Suppressor macrophage treated with lipopolysaccharide for 4 hours (primary cell): Measurements from ENCODE around the gene RHBDF1.
"Not testable (repeated sequence)": the region's sequence is repeated elsewhere in the genome, so short reads cannot be mapped to it uniquely, and the experiment has no call there.

Experiments
- DNase-seq: peaks from one replicate; pipeline ENCODE4 v3.0.0-alpha.2; 2020

The RHBDF1 gene

DNA sequence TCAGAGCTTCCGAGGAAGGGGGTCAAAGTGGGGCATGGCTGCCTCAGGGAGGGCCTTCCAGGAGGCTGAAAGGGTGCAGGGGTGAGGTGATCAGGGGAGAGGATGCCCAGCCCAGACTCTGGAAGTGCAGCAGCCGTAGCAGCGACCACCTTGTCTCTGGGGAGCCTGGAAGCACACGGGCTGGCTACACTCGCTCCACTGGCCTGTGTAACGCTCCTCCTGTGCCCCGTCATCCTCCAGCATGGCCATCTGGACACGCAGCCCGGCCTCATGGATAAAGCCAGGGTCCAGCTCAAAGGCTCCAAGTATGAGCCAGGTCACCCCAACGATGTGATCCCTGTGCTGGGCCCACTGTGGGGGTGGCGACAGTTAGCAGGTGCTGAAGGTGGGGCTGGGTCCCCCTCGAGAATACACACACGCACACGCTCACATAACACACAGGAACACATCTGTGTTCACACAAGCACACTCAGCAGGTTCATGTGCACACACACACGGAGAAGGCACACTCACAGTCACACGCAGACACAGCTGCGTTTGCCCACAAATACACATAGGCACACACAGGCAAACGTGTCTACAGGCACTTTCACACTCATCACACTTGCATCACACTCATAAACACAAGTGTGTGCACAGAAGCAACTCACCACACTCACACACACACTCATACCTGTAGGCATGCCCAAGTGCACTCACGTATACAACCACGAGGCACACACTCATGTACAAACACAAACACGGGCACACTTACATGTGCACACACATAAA lies 38.4 kb downstream of the RHBDF1 start:
- no peak for DNase-seq

DNA sequence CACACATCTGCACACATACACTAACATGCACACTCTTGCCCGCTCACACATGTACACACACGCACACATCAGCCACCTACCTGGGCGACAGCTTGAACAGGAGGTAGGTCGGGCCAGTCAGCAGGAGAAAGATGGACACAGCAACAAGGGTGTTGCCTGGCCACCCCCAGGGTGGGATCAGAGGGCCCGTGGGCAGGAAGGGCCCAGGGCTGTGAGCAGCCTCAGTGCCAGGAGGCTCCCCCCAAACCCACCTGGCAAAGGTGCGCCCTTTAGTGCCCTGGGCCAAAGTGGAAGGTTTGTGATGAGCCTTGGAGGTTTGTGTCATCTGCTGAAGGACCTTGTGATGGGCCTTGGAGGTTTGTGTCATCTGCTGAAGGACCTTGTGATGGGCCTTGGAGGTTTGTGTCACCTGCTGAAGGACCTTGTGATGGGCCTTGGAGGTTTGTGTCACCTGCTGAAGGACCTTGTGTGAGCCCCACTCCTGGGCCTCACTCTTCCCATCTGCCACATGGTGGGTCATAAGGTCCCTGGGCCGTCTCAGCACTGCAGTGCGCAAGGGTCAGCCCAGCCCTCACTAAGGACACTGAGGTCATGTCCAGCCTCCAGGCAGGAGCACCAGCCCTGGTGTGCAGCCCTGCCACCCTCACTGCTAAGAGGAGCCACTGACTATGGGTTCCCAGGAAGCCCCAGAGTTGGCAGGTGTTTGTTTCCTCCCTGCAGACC lies 39.1 kb downstream of the RHBDF1 start:
- DNase-seq = not testable (repeated sequence)

DNA sequence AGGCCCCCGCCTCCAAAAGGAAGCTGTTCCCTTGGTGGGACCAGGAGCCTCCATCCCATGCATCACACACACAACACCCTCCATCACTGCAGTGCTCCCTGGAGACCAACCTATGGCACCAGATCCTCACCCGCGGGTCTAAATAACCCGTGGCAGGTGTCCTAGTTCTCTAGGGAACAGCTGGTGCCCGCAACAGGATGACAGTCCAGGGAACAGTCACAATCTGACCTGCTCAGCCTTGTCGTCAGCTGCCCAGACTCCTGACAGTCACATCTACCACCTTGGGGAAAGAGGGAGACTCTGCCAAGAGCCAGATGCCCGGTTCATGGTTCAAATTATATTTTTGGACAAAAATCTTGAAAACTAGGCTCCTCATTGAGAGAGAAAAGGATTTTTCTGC lies 41.8 kb downstream of the RHBDF1 start:
- not testable (repeated sequence) for DNase-seq

DNA sequence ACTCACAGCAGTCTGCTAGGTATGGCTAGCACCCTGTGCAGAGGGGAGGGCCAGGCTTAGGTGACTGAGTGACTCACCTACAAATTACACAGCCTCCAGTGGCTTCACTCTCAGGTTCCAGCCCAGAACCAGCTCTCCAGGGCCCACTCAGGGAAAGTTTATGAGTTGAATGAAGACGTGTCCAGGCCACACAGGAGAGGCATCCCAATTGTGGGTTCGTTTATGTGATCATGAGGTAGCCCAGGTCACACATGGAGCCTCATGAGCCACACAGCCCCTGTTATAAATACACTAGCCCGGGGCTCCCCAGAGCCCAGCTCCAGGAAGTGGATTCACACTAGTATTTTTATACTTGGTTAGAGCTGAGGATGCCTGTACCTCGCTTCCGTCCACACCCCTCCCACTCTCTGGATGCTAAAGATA lies 46.5 kb downstream of the RHBDF1 start:
- not testable (repeated sequence) for DNase-seq

DNA sequence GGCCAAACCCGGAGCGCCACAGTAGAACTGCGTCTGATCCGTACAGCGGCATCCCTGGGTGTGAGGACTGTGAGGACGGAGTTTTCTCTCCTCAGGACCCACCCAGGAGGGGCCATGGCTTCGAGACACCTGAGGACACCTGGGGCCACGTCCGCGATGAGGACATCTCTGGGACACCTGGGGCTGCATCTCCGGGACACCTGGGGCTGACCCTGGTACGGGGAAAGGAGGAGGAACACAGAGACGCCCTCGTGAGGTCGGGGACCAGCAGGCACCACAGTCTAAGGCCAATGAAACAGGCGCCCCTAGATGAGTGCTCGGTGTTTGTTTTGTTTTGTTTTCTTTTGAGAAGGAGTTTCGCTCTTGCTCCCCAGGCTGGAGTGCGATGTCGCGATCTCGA lies 48.3 kb downstream of the RHBDF1 start:
- not testable (repeated sequence) for DNase-seq

DNA sequence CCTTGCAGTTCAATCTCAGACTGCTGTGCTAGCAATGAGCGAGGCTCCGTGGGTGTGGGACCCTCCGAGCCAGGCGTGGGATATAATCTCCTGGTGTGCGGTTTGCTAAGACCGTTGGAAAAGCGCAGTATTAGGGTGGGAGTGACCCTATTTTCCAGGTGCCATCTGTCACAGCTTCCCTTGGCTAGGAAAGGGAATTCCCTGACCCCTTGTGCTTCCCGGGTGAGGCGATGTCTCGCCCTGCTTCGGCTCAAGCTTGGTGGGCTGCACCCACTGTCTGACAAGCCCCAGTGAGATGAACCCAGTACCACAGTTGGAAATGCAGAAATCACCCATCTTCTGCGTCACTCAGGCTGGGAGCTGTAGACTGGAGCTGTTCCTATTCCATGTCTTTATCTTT lies 51.5 kb downstream of the RHBDF1 start:
- DNase-seq = not testable (repeated sequence)

DNA sequence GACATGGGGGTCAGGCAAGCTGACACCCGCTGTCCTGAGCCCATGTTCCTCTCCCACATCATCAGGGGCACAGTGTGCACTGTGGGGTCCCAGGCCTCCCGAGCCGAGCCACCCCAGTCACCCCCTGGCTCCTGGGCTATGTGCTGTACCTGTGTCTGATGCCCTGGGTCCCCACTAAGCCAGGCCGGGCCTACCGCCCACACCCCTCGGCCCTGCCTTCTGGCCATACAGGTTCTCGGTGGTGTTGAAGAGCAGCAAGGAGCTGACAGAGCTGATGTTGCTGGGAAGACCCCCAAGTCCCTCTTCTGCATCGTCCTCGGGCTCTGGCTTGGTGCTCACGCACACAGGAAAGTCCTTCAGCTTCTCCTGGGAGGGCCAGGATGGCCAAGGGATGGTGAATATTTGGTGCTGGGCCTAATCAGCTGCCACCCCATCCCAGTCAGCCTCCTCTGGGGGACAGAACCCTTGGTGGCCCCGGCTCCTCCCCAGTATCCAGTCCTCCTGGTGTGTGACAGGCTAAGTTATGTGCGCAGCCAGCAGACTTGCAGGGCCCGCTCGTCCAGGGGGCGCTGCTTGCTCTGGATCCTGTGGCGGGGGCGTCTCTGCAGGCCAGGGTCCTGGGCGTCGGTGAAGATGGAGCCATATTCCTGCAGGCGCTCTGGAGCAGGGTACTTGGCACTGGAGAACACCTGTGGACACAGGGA lies 55.2 kb downstream of the RHBDF1 start:
- not testable (repeated sequence) for DNase-seq

DNA sequence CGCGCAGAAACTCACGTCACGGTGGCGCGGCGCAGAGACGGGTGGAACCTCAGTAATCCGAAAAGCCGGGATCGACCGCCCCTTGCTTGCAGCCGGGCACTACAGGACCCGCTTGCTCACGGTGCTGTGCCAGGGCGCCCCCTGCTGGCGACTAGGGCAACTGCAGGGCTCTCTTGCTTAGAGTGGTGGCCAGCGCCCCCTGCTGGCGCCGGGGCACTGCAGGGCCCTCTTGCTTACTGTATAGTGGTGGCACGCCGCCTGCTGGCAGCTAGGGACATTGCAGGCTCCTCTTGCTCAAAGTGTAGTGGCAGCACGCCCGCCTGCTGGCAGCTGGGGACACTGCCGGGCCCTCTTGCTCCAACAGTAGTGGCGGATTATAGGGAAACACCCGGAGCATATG lies 61.7 kb downstream of the RHBDF1 start:
- DNase-seq = not testable (repeated sequence)

DNA sequence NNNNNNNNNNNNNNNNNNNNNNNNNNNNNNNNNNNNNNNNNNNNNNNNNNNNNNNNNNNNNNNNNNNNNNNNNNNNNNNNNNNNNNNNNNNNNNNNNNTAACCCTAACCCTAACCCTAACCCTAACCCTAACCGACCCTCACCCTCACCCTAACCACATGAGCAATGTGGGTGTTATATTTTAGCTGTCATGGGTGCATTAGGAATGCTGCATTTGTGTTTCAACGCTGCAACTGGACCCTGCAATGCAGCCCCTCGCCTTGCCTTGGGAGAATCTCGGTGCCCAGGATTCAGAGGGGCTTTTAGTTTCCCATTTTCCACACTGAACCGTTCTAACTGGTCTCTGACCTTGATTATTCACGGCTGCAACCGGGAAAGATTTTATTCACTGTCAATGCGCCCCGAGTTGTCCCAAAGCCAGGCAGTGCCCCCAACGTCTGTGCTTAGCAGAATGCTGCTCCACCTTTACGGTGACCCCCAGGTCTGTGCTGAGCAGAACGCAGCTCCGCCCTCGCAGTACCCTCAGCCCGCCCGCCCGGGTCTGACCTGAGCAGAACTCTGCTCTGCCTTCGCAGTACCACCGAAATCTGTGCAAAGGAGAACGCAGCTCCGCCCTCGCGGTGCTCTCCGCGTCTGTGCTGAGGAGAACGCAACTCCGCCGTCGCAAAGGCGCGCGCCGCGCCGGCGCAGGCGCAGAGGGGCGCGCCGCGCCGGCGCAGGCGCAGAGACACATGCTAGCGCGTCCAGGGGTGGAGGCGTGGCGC lies 62.3 kb downstream of the RHBDF1 start:
- DNase-seq = no peak
